Measurements from ENCODE around the gene AMOTL1.

- peak in 3 of 4 donors; percentile 5 to 74 (median 36) for TF ChIP-seq POLR2AphosphoS5 (IDR thresholded peaks at IDR 0.05)
- TF ChIP-seq, protein P1, sequence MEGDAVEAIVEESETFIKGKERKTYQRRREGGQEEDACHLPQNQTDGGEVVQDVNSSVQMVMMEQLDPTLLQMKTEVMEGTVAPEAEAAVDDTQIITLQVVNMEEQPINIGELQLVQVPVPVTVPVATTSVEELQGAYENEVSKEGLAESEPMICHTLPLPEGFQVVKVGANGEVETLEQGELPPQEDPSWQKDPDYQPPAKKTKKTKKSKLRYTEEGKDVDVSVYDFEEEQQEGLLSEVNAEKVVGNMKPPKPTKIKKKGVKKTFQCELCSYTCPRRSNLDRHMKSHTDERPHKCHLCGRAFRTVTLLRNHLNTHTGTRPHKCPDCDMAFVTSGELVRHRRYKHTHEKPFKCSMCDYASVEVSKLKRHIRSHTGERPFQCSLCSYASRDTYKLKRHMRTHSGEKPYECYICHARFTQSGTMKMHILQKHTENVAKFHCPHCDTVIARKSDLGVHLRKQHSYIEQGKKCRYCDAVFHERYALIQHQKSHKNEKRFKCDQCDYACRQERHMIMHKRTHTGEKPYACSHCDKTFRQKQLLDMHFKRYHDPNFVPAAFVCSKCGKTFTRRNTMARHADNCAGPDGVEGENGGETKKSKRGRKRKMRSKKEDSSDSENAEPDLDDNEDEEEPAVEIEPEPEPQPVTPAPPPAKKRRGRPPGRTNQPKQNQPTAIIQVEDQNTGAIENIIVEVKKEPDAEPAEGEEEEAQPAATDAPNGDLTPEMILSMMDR (IDR thresholded peaks at IDR 0.05) = no peak
These were observed 716 bp downstream of the AMOTL1 start for GRCh38 chr11:94768602-94769541.

Measured in sigmoid colon (tissue), 4 donors.